Astrocyte of the hippocampus (primary cell): ENCODE data around the gene COG5.
"Not testable (repeated sequence)": the region's sequence is repeated elsewhere in the genome, so short reads cannot be mapped to it uniquely, and the experiment has no call there.

Experiments used
- DNase-seq: peaks from one replicate; pipeline ENCODE4 v3.0.0; 2011; ENCODE audit warnings: low read depth, low spot score

The COG5 gene

GRCh38 chr7:107276220-107276827 is 287.4 kb downstream of the COG5 start:
- no peak for DNase-seq

- no peak for DNase-seq
Observed at GRCh38 chr7:107274506-107274905, 289.2 kb downstream of the COG5 start.

- no peak for DNase-seq
Observed at GRCh38 chr7:107269790-107270189, 293.9 kb downstream of the COG5 start.

DNA sequence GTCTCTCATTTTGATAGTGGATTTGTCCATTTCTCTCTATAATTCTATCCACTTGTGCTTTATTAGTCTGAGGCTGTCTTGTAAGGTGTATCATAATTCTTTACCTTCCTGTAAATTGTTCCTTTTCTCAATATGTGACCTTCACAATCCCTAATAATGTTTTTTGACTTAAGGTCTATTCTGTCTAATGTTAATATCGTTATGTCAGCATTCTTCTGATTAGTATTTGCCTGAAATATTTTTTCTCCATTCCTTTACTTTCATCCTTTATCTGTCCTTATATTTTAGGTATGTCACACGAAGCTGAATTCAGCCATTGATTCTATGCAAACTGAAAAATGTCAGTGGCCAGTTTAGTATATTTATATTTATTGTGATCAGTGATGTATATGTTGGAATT is 295.1 kb downstream of the COG5 start:
- no peak for DNase-seq

GRCh38 chr7:107267138-107267537 is 296.6 kb downstream of the COG5 start:
- DNase-seq: no peak

DNA sequence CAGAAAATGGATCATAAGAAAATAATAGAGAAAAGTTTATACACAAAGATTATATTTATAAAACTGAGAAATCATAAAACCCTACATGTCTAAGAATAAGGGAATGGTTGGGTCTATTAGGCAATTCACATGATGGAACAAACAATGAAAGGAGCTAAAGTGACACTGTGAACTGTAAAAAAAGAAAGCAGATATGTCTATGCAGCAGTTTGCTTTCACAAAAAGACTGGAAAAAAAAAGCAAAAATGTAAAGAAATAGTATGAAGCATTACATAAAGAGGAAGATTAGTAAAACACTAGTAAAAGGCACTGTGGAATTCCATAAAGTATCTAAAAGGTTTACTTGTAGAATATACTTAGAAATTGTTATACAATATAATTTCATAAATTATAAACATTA is 299.0 kb downstream of the COG5 start:
- DNase-seq: no peak

DNA sequence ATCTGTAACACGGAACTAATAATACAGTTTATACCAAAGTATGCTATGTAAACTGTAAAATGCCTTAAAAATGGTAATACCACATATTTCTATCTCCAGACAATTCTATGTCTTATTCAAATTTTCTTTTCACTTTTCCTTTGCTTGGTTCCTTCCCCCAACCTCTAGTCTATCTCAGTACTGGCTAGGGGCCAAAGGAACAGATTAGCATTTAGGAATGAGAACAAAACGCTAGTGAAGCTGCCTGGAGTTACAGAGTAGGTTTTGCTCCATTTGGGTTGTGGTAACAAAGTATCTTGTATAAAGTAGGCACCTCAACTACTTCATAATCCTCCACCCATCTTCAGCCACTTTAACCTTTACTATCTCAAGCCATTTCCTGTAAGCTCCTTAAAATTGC is 300.9 kb downstream of the COG5 start:
- peak; percentile 56 for DNase-seq

DNA sequence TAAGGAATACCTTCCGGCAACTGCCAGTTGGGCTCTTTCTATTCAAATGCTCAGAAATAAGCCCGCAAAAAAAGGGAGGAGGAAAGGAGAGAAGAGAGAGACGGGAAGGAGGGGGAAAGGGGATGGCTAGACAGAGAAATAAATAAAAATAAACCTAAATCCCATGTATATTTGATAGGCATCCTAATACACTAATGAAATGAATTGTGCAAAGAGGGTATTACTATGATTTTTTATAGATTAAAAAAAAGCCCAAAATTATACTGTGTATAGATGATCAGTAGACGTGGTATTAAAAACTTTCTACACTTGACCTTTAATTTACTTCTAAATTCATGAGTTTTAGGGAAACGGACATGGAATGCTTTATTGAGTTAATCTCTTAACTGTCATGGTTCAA is 305.0 kb downstream of the COG5 start:
- no peak for DNase-seq

- no peak for DNase-seq
Observed at GRCh38 chr7:107255602-107256001, 308.1 kb downstream of the COG5 start.

DNA sequence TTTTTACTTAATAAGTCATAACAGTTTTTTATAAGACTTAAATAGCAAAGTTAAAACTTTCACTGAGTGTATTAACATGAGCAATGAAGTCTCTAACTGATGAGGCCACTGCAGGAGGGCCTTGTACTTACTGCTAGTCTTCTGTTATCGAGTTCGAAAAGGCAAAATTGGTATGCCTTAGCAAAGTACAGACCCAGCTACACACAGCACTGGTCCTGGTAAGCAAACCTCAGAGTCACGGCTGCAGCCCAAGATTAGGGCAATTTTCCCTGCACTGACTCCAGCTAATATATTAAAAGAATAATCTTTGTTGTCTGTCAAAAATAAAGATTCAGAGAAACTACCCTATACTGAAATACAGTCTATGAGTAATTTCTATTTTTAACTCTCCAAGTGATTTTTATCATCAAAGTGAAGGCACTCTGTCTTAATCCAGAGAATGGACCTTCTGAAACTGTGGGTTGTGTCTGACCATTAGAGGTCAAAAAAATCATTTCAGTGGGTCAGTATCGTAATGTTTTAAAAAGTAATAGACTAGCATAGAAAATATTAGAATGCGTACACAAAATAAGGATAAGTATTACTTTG is 309.2 kb downstream of the COG5 start:
- no peak for DNase-seq

- DNase-seq: no peak
Observed at GRCh38 chr7:107253599-107253998, 310.1 kb downstream of the COG5 start.

DNA sequence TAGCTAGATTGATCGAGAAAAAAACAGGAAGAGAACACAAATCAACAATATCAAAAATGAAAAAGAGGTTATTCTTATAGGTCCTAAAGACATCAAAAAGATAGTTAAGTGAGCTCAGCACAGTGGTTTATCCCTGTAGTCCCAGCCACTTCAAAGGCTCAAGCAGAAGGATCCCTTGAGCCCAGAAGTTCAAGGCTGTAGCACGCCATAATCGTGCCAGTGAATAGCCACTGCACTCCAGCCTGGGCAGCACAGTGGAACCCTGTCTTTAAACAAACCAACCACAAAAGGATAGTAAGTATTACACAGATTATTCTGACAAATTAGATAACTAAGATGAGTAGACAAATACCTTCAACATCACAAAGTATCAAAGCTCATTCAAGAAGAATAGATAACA is 311.8 kb downstream of the COG5 start:
- no peak for DNase-seq

DNA sequence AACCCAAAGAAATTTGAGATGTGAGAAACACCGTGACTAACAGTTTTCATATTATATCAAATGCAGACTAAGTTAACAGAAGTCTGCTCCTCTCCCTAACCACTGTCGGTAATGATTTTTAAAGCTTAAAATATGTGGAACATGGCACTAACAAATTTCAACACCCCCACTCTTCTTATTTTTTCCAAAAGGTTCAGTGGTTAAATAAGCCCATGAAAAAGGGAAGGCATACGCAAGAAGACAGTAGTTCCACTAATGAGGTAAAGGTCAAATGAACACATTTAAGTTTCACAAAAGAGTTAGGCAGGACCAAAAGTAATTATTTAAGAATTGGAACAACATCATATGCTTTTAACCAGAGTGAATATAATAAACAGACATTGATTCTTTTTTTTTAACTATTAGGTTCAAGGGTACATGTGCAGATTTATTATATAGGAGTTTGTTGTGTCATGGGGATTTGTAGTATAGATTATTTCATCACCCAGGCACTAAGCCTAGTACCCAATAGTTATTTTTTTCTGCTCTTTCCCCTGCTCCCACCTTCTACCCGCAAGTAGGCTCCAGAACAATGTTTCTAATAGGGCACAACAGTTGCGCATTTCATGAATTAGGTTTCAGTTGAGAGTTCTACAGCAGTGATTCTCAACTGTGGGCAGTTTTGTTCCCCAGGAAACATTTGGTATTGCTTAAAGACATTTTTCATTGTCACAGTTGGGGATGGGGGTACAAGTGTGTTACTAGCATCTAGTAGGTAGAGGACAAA is 315.0 kb downstream of the COG5 start:
- no peak for DNase-seq

GRCh38 chr7:107246836-107247235 is 316.9 kb downstream of the COG5 start:
- not testable (repeated sequence) for DNase-seq

DNA sequence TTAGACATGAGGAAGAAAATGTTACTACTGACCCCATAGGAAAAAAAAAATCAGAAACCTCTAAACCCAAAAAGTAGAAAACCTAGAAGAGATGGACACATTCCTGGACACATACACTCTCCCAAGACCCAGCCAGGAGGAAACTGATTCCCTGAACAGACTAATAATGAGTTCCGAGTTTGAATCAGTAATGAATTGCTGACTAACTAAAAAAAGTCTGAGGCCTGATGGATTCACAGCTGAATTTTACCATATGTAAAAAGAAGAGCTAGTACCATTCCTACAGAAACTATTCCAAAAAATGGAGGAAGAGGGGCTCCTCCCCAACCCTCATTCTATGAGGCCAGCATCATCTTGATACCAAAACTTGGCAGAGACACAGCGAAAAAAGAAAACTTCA is 319.1 kb downstream of the COG5 start:
- no peak for DNase-seq

- no peak for DNase-seq
Observed at GRCh38 chr7:107242267-107242666, 321.5 kb downstream of the COG5 start.

DNA sequence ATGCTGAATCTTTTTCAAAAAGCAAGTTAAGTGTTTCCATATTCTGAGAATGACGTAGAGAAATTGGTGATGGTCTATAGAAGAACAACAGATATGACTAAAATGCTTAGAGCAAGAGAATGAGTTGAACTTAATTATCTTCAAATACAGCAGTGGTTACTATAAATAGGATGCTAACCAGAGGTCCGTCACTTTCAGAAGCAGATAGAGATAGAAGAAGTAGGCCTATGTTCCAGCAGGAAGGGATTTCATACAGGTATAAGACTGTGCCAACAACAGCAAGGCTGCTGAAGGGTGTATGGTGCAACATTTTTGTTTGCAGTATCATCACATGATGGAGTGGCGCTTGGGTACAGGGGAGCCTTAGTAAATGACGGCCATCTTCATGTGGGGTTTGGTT is 326.3 kb downstream of the COG5 start:
- no peak for DNase-seq

DNA sequence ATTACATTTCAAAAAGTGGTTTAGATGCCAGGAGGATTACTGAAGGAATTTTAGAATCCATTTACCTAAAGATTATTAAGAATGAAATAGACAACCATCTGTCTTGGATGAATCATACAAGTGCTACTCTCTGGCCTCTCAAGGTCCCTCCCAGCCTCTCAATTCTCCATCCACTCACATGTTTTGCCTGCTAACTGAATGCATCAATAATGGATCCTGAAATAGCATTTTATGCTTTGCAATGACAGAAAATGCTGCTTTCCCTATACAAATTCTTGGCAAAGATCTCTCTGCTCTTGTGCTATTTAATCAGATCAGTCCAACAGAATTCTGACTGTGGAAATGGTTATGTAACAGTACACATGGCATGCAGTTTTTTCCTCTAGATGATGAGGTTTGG is 326.9 kb downstream of the COG5 start:
- no peak for DNase-seq

DNA sequence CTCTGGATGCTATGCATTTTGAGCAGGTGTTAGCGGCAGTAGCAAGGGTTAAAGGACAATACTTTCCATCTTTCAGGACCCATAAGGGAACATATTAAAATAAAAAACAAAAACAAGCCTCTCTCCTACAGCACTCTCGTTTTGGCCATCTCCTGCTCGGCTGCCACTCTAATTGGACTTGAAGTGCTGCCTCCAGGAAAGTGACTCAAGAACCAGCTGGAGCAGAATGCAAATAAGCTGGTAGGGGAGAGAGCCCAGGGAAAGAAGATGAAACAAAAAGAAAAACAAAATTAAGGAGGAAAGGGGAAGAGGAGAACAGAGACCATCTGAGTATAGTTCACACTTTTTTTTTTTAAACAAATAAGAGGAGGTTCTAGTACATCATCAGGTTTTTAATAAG is 329.3 kb downstream of the COG5 start:
- DNase-seq: peak; percentile 48

- peak; percentile 6 for DNase-seq
Observed at GRCh38 chr7:107233981-107234380, 329.7 kb downstream of the COG5 start.

GRCh38 chr7:107233174-107233573 is 330.5 kb downstream of the COG5 start:
- DNase-seq: peak; percentile 34

DNA sequence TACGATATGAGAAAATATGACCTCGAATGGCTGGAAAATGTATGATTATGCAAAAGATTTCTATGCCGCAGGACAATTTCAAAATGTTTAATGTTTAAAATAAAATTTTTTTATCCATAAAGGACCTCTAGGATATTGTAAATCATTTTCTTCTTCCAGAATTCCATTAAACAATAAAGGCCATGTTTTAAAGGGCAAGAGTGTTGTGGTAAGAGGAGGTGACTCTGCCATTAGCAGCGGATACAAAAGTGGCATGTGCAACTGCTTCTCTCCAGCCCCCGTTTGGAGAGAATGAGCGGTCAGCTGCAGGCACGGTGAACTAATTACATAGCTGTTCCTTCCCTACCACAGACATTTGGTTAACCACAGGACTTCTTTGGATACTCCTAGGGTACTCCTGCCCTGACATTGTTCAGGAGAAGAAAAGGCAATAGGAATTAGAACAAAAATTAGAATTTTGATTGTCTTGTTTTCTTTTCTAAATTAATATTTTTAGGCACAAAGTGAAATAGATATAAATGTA is 331.1 kb downstream of the COG5 start:
- DNase-seq: peak; percentile 90

GRCh38 chr7:107230334-107230733 is 333.4 kb downstream of the COG5 start:
- no peak for DNase-seq
